ENCODE measurements around the gene NFX1. TPM values are rescaled to one million over a fixed set of nuclear protein-coding genes. Genes with fewer than 3 reads are reported as not detected.

The NFX1 gene
- total and polyA plus RNA-seq, 4 donors = 13.7 to 27.9 (median 14.6) TPM

GRCh38 chr9:33419708-33420303 is 129.5 kb downstream of the NFX1 start:
- Histone ChIP-seq H3K9me3 (ENCODE audit: control insufficient read depth in 4 of 4, low read length in 3 of 4) (no peaks in the 10 kb centered on the region), H3K4me1 (ENCODE audit: control insufficient read depth in 4 of 4, insufficient read depth in 4 of 4, low read length in 3 of 4) (peaks cover 6 to 21% (median 15%) of the 10 kb centered on the region in 4 donors), H3K36me3 (ENCODE audit: control insufficient read depth in 4 of 4, insufficient read depth in 3 of 4, low read depth in 1 of 4, low read length in 3 of 4) (no peaks in the 10 kb centered on the region), H3K9ac (ENCODE audit: low read depth in 1 of 2, low read length in 2 of 2) (no peak overlapping the region), H3K27me3 (ENCODE audit: control insufficient read depth in 4 of 4, insufficient read depth in 4 of 4, low read length in 3 of 4) (no peaks in the 10 kb centered on the region), H3K27ac (ENCODE audit: low read depth in 1 of 2, low read length in 2 of 2) (no peak overlapping the region), H3K4me3 (ENCODE audit: low read depth in 1 of 3, low read length in 3 of 3) (no peak overlapping the region)
- DNase-seq (ENCODE audit: low spot score) = no peak
- TF ChIP-seq ZBTB33 (IDR thresholded peaks at IDR 0.05) = no peak
- no peak for TF ChIP-seq TAF1 (conservative IDR thresholded peaks at IDR 0.05)
- no peak for TF ChIP-seq FOXA2 (IDR thresholded peaks at IDR 0.05)
- no peak for TF ChIP-seq RAD21 (IDR thresholded peaks at IDR 0.05)
- TF ChIP-seq EGR1 (IDR thresholded peaks at IDR 0.05; ENCODE audit: low read depth in 2 of 2) = no peak
- WGBS = 88% methylated on average over 10 of the region's 10 CpGs

Small RNAs within 50 kb of the gene (small RNA-seq; reads per million reads assigned to genes)
- gene RF00019 = not detected

Other genes with a start within 250 kb of the NFX1 start
- 10 to 100 TPM; 12.3 to 14.2 TPM for gene SMU1, start 213.8 kb upstream of the NFX1 start, total RNA-seq
- gene SMU1, start 213.8 kb upstream of the NFX1 start, polyA plus RNA-seq = 1 to 10 TPM; 5.3 to 6.7 TPM
- 10 to 100 TPM; 27.3 to 58.1 TPM for gene B4GALT1, start 123.2 kb upstream of the NFX1 start, total RNA-seq
- gene B4GALT1, start 123.2 kb upstream of the NFX1 start, polyA plus RNA-seq = 10 to 100 TPM; 25.9 to 59.8 TPM
- gene SPINK4, start 50.3 kb upstream of the NFX1 start, total RNA-seq = under 1 TPM in 1 of 2 donors, not detected in 1; 0.70 TPM
- gene SPINK4, start 50.3 kb upstream of the NFX1 start, polyA plus RNA-seq = not detected
- 10 to 100 TPM; 35.1 to 49.4 TPM for gene BAG1, start 25.8 kb upstream of the NFX1 start, total RNA-seq
- 10 to 100 TPM; 36.6 to 55.2 TPM for gene BAG1, start 25.8 kb upstream of the NFX1 start, polyA plus RNA-seq
- gene CHMP5, start 25.5 kb upstream of the NFX1 start, total RNA-seq = 10 to 100 TPM; 23.2 to 26.5 TPM
- 10 to 100 TPM; 29.0 to 34.8 TPM for gene CHMP5, start 25.5 kb upstream of the NFX1 start, polyA plus RNA-seq
- 10 to 100 TPM in 1 of 2 donors, 1 to 10 TPM in 1; 4.8 to 17.1 TPM for gene AQP7, start 112.1 kb downstream of the NFX1 start, total RNA-seq
- gene AQP7, start 112.1 kb downstream of the NFX1 start, polyA plus RNA-seq = 10 to 100 TPM; 11.9 to 22.3 TPM
- 100 to 1,000 TPM in 1 of 2 donors, 10 to 100 TPM in 1; 60.5 to 109 TPM for gene AQP3, start 157.1 kb downstream of the NFX1 start, total RNA-seq
- 100 to 1,000 TPM in 1 of 2 donors, 10 to 100 TPM in 1; 65.7 to 124 TPM for gene AQP3, start 157.1 kb downstream of the NFX1 start, polyA plus RNA-seq
- 10 to 100 TPM; 10.6 to 20.2 TPM for gene NOL6, start 183.4 kb downstream of the NFX1 start, total RNA-seq
- gene NOL6, start 183.4 kb downstream of the NFX1 start, polyA plus RNA-seq = 10 to 100 TPM in 1 of 2 donors, 1 to 10 TPM in 1; 8.8 to 16.9 TPM
- gene ANKRD18B, start 233.7 kb downstream of the NFX1 start, total RNA-seq = 1 to 10 TPM in 1 of 2 donors, under 1 TPM in 1; 0.59 to 1.9 TPM
- under 1 TPM in 1 of 2 donors, not detected in 1; 0.01 TPM for gene ANKRD18B, start 233.7 kb downstream of the NFX1 start, polyA plus RNA-seq

Data from liver (tissue), 10 donors.